ENCODE results near the gene SEMA3A. TPM values are rescaled to one million over a fixed set of nuclear protein-coding genes. Genes with fewer than 3 reads are reported as not detected.
A peak's percentile ranks its signal among the peaks of the same experiment; 100 is the strongest.

SEMA3A gene
- total and polyA plus RNA-seq, 2 experiments from 2014 or later, result 19.8 to 46.4 TPM

GRCh38 chr7:84085147-84085546 is 109.4 kb downstream of the SEMA3A start (continued):
- no peak for TF ChIP-seq NANOG (IDR thresholded peaks at IDR 0.05; ENCODE audit: borderline replicate concordance)
- TF ChIP-seq ETS1 (IDR thresholded peaks at IDR 0.05), result no peak

- no peak for DNase-seq (ENCODE audit: low spot score)
- no peak overlapping the region for H3K4me2 ChIP-seq
- peaks cover 14% of the 10 kb centered on the region for H3K4me1 Mint-ChIP-seq
- H3K27ac ChIP-seq (ENCODE audit: low read depth), result no peak overlapping the region
- H3K9me3 Mint-ChIP-seq, result no peaks in the 10 kb centered on the region
- H3K36me3 Mint-ChIP-seq (ENCODE audit: low read depth), result peaks cover 4% of the 10 kb centered on the region; the same call in 2 of the 3 replicates
- no peaks in the 10 kb centered on the region for H3F3A ChIP-seq (replicated peaks; ENCODE audit: low read depth)
- no peaks in the 10 kb centered on the region for H4K20me1 ChIP-seq (replicated peaks; ENCODE audit: insufficient read depth)
- H3K4me1 ChIP-seq (ENCODE audit: insufficient read depth), result peaks cover 13% of the 10 kb centered on the region
- H2AFZ ChIP-seq, result no peak overlapping the region
- H3K27me3 ChIP-seq (ENCODE audit: insufficient read depth), result no peaks in the 10 kb centered on the region
- H3K9me2 ChIP-seq (ENCODE audit: insufficient read depth), result no peaks in the 10 kb centered on the region
- no peak overlapping the region for H3K27ac Mint-ChIP-seq
- no peaks in the 10 kb centered on the region for H3K36me3 ChIP-seq (ENCODE audit: insufficient read depth)
- no peak overlapping the region for H3K4me3 Mint-ChIP-seq
- no peak for ATAC-seq
- H3K79me2 ChIP-seq (replicated peaks; ENCODE audit: insufficient read depth), result no peaks in the 10 kb centered on the region; the same call in 1 of the 2 replicates
- H3K4me3 ChIP-seq, result no peak overlapping the region
- H3K27me3 Mint-ChIP-seq (ENCODE audit: insufficient read depth, low read depth, poor library complexity), result peaks cover 6% of the 10 kb centered on the region
- no peak for TF ChIP-seq CREB1 (CRISPR knock-in tag; IDR thresholded peaks at IDR 0.05; ENCODE audit: low read depth)
Observed at GRCh38 chr7:84083846-84084245, 110.7 kb downstream of the SEMA3A start.

- H3K79me2 ChIP-seq (replicated peaks; ENCODE audit: insufficient read depth), result no peaks in the 10 kb centered on the region; the same call in 1 of the 2 replicates
- no peak overlapping the region for H3K4me2 ChIP-seq
- no peaks in the 10 kb centered on the region for H3K36me3 ChIP-seq (ENCODE audit: insufficient read depth)
- H3K4me1 ChIP-seq (ENCODE audit: insufficient read depth), result peaks cover 18% of the 10 kb centered on the region
- no peak for ATAC-seq
- H3K4me3 ChIP-seq, result no peak overlapping the region
- no peaks in the 10 kb centered on the region for H4K20me1 ChIP-seq (replicated peaks; ENCODE audit: insufficient read depth)
- no peaks in the 10 kb centered on the region for H3K9me2 ChIP-seq (ENCODE audit: insufficient read depth)
- Mint-ChIP-seq H3K27ac (no peak overlapping the region; the same call in 1 of the 2 replicates), H3K9me3 (no peaks in the 10 kb centered on the region), H3K4me1 (peaks cover 17% of the 10 kb centered on the region), H3K27me3 (ENCODE audit: insufficient read depth, low read depth, poor library complexity) (peaks cover 6% of the 10 kb centered on the region), H3K36me3 (ENCODE audit: low read depth) (peaks cover 4% of the 10 kb centered on the region; the same call in 2 of the 3 replicates), H3K4me3 (no peak overlapping the region)
- no peaks in the 10 kb centered on the region for H3F3A ChIP-seq (replicated peaks; ENCODE audit: low read depth)
- no peaks in the 10 kb centered on the region for H3K27me3 ChIP-seq (ENCODE audit: insufficient read depth)
- H3K27ac ChIP-seq (ENCODE audit: low read depth), result 0 out of 2 replicates have a peak overlapping the region, but pooled peaks have one; percentile 18
- H2AFZ ChIP-seq, result no peak overlapping the region
- no peak for DNase-seq (ENCODE audit: low spot score)
- TF ChIP-seq EZH2 (IDR thresholded peaks at IDR 0.05; ENCODE audit: low read depth, unreplicated experiment), result no peak
- TF ChIP-seq CTCF (conservative IDR thresholded peaks at IDR 0.05; ENCODE audit: low read depth in 2 of 2), result no peak
- no peak for TF ChIP-seq EZH2phosphoT487 (IDR thresholded peaks at IDR 0.05; ENCODE audit: unreplicated experiment)
- TF ChIP-seq ZNF462 (CRISPR knock-in tag; IDR thresholded peaks at IDR 0.05), result no peak
- no peak for TF ChIP-seq JUNB (IDR thresholded peaks at IDR 0.05; ENCODE audit: unreplicated experiment)
- no peak for TF ChIP-seq ZNF331 (CRISPR knock-in tag; IDR thresholded peaks at IDR 0.05; ENCODE audit: low read depth)
- TF ChIP-seq NANOG (IDR thresholded peaks at IDR 0.05; ENCODE audit: borderline replicate concordance), result no peak
- no peak for TF ChIP-seq ZNF114 (CRISPR knock-in tag; IDR thresholded peaks at IDR 0.05)
- no peak for TF ChIP-seq POLR2AphosphoS5 (IDR thresholded peaks at IDR 0.05; ENCODE audit: low read depth)
Observed at GRCh38 chr7:84081973-84082522, 112.5 kb downstream of the SEMA3A start.
